Peyer's patch (tissue), 4 donors: ENCODE data around the gene UST.

ENCODE experiments used
- POLR2A ChIP-seq, 2 donors: fragments of 450-650 bp; IDR thresholded peaks; one replicate each; pipeline ENCODE4 v1.5.1; 2017; ENCODE audit warnings: antibody characterized with exemption in 2 of 2, mild to moderate bottlenecking in 2 of 2, moderate library complexity in 2 of 2
- TF ChIP-seq, protein P1 (sequence below), 6 experiments: fragments of 450-650 bp in 4 of 6; fragments of 200-600 bp in 2 of 6; sonication (generic) in 1 of 6; IDR thresholded peaks; one replicate each; pipeline ENCODE4 v1.5.1; 2017 to 2019; ENCODE audit warnings: antibody characterized with exemption in 6 of 6, mild to moderate bottlenecking in 3 of 6, moderate library complexity in 1 of 6

DNA sequence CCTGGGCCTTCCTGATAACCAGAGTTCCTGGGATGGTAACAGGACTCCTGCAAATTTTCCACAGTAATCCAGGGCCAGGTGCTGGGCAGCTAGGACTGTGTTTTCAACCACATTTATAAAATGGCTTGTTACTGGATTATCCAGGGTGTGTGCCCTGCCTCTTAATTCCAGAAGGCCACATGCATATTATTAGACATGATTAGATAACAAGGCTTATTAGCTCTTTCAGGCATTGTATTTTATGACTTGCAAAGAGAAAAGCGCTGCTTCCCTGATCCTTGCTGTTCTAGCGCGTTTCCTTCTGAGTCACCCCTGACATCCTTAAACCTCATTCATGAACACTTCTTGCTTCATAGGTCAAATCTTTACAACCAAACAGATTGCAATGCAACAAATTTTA, 208.6 kb downstream of the UST start:
- TF ChIP-seq, protein P1, sequence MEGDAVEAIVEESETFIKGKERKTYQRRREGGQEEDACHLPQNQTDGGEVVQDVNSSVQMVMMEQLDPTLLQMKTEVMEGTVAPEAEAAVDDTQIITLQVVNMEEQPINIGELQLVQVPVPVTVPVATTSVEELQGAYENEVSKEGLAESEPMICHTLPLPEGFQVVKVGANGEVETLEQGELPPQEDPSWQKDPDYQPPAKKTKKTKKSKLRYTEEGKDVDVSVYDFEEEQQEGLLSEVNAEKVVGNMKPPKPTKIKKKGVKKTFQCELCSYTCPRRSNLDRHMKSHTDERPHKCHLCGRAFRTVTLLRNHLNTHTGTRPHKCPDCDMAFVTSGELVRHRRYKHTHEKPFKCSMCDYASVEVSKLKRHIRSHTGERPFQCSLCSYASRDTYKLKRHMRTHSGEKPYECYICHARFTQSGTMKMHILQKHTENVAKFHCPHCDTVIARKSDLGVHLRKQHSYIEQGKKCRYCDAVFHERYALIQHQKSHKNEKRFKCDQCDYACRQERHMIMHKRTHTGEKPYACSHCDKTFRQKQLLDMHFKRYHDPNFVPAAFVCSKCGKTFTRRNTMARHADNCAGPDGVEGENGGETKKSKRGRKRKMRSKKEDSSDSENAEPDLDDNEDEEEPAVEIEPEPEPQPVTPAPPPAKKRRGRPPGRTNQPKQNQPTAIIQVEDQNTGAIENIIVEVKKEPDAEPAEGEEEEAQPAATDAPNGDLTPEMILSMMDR (IDR thresholded peaks at IDR 0.05), result no peak
- no peak for TF ChIP-seq POLR2A (IDR thresholded peaks at IDR 0.05)
